ENCODE measurements around the gene ABHD8.

ABHD8 gene

GRCh38 chr19:17334414-17335409, 31.5 kb upstream of the ABHD8 start, which contains the start of gene ANO8:
Gene ANO8, minus strand, starts transcription at chr19:17334855. Its CDS starts 185 bp downstream, at chr19:17334670.
- Histone ChIP-seq H3K4me1 (ENCODE audit: control insufficient read depth, low read length) (peaks cover 40% of the 10 kb centered on the region), H3K79me2 (ENCODE audit: control insufficient read depth, low read length) (peaks cover 21% of the 10 kb centered on the region), H4K20me1 (ENCODE audit: control insufficient read depth, insufficient read depth, low read depth, low read length) (no peaks in the 10 kb centered on the region), H3K36me3 (ENCODE audit: control insufficient read depth, low read length) (peaks cover 22% of the 10 kb centered on the region), H3F3A (ENCODE audit: control insufficient read depth, insufficient read depth) (peaks cover 8% of the 10 kb centered on the region), H3K4me2 (ENCODE audit: low read length) (peak within 1 kb of the TSS; percentile 96), H3K4me3 (ENCODE audit: low read length) (peak within 1 kb of the TSS; percentile 86), H3K27ac (ENCODE audit: low read depth, low read length) (no peak within 1 kb of the TSS), H3K9me3 (ENCODE audit: control insufficient read depth, insufficient read depth, low read length) (peaks cover 10% of the 10 kb centered on the region; the same call in 1 of the 2 replicates), H3K27me3 (ENCODE audit: control insufficient read depth, low read length) (no peaks in the 10 kb centered on the region), H3K9me2 (replicated peaks; ENCODE audit: control insufficient read depth, low read length) (no peaks in the 10 kb centered on the region)
- TF ChIP-seq EZH2phosphoT487 (IDR thresholded peaks at IDR 0.05; ENCODE audit: borderline replicate concordance, low read length) (no peak), CTCF (IDR thresholded peaks at IDR 0.05; ENCODE audit: low read depth, low read length, poor library complexity, severe bottlenecking) (no peak)

DNA sequence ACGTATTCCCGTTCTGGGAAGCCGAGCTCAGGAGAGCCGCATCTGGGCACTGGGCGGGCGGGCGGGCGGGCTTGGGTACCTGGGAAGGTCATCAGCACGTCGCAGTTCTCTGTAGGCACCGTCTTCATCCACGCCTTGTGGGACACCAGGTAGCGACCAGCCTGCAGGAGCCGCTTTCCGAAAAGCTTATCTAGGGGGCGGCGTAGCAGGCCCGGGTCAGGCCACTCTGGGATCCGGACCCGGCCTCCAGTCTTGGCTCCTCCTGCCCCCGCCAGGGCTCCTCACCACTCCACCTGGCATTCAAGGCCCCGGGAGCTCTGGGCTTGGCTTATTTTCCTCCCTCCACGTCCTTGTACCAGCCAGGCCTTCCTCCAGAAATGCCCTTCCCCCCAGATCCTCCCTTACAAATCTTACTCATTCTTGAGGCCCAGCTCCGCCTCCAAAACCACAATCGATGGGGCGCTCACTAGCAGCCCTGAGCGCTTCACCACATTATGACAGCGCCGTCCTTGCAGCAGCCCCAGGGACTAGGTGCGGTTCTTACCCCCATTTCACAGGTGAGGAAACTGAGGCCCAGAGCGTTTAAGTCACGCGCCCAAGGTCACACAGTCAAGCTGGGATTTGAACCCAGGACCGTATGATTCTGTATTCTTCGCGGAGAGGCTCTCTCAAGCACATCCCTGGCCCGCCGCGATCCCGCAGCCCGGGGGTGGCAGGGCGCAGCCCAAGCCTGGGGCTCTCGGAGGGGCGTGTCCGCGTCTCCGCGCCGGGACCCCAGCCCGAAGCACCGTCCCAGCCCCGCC, 30.6 kb upstream of the ABHD8 start:
- Histone ChIP-seq H3K27me3 (ENCODE audit: control insufficient read depth, low read length) (peaks cover 8% of the 10 kb centered on the region), H3K4me2 (ENCODE audit: low read length) (peak overlapping the region; percentile 96), H3K27ac (ENCODE audit: low read depth, low read length) (no peak overlapping the region), H3K9me2 (replicated peaks; ENCODE audit: control insufficient read depth, low read length) (no peaks in the 10 kb centered on the region), H3K36me3 (ENCODE audit: control insufficient read depth, low read length) (peaks cover 14% of the 10 kb centered on the region), H3K9me3 (ENCODE audit: control insufficient read depth, insufficient read depth, low read length) (peaks cover 10% of the 10 kb centered on the region; the same call in 1 of the 2 replicates), H4K20me1 (ENCODE audit: control insufficient read depth, insufficient read depth, low read depth, low read length) (no peaks in the 10 kb centered on the region), H3K79me2 (ENCODE audit: control insufficient read depth, low read length) (peaks cover 14% of the 10 kb centered on the region), H3F3A (ENCODE audit: control insufficient read depth, insufficient read depth) (peaks cover 8% of the 10 kb centered on the region), H3K4me1 (ENCODE audit: control insufficient read depth, low read length) (peaks cover 39% of the 10 kb centered on the region), H3K4me3 (ENCODE audit: low read length) (peak overlapping the region; percentile 86)
- TF ChIP-seq CTCF (IDR thresholded peaks at IDR 0.05; ENCODE audit: low read depth, low read length, poor library complexity, severe bottlenecking) (no peak), EZH2phosphoT487 (IDR thresholded peaks at IDR 0.05; ENCODE audit: borderline replicate concordance, low read length) (no peak)

DNA sequence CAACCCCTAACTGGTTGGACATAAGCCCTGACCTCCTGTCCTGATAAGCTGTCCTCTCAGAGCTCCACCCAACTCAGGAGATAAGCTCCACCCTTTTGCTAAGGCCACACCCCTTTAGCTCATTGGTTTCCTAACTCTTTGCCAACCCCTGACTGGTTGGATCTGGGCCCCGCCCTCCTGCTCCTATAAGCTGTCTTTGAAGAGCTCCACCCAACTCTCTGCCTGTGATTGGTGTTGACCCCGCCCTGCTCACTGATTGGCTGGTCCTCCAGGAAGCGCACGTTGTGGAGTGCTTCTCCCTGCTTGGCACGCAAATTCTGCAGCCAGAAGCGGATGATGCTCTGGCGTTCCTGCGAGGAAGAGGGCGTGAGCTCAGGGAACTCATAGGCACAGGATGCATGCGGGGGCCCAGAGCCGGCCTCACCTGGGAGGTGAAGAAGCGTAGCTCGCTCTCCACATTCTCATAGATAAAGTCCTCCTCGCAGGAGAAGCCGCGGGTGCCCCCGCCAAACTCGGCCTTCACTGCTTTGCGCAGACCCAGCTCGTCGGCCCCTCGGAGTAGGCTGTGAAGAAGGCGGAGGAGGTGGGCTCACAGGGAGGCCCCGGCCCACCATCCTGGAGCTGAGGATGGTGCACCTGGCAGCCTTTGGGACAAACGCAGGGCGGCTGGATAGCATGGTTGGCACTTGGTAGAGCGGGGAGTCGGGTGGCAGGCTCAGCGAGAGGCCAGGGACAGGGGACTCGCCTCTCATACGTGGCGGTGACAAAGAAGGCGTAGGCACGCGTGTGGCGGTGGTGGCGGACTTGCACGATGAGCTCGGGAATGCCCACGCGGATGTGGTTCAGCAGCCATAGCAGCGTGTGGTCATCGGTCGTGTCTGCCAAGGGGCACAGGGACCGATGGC, 29.7 kb upstream of the ABHD8 start:
- H3K4me3 ChIP-seq (ENCODE audit: low read length): no peak overlapping the region
- H3K9me3 ChIP-seq (ENCODE audit: control insufficient read depth, insufficient read depth, low read length): peaks cover 10% of the 10 kb centered on the region; the same call in 1 of the 2 replicates
- no peaks in the 10 kb centered on the region for H4K20me1 ChIP-seq (ENCODE audit: control insufficient read depth, insufficient read depth, low read depth, low read length)
- no peaks in the 10 kb centered on the region for H3K9me2 ChIP-seq (replicated peaks; ENCODE audit: control insufficient read depth, low read length)
- peaks cover 8% of the 10 kb centered on the region for H3K27me3 ChIP-seq (ENCODE audit: control insufficient read depth, low read length)
- no peak overlapping the region for H3K4me2 ChIP-seq (ENCODE audit: low read length)
- peaks cover 8% of the 10 kb centered on the region for H3F3A ChIP-seq (ENCODE audit: control insufficient read depth, insufficient read depth)
- H3K4me1 ChIP-seq (ENCODE audit: control insufficient read depth, low read length): peaks cover 38% of the 10 kb centered on the region
- peaks cover 8% of the 10 kb centered on the region for H3K36me3 ChIP-seq (ENCODE audit: control insufficient read depth, low read length)
- H3K27ac ChIP-seq (ENCODE audit: low read depth, low read length): no peak overlapping the region
- H3K79me2 ChIP-seq (ENCODE audit: control insufficient read depth, low read length): peaks cover 5% of the 10 kb centered on the region
- no peak for TF ChIP-seq CTCF (IDR thresholded peaks at IDR 0.05; ENCODE audit: low read depth, low read length, poor library complexity, severe bottlenecking)
- TF ChIP-seq EZH2phosphoT487 (IDR thresholded peaks at IDR 0.05; ENCODE audit: borderline replicate concordance, low read length): no peak
